GM12864 (cell line): ENCODE data around the gene PPP2R5D.

Experiments used
- DNase-seq: peaks from one replicate; pipeline ENCODE4 v3.0.0-alpha.2; 2011; ENCODE audit warnings: low read depth
- H3K4me3 ChIP-seq: 2 replicates; pipeline ENCODE4 v1.5.1; 2011; ENCODE audit warnings: mild to moderate bottlenecking, low read depth, low read length, control low read depth
- TF ChIP-seq, protein P1 (sequence below): IDR thresholded peaks from 2 replicates; pipeline ENCODE4 v1.5.1; 2011; ENCODE audit warnings: low read depth, mild to moderate bottlenecking, moderate library complexity, low read length, control low read depth, inconsistent platforms; ENCODE audit errors: missing control alignments

Gene PPP2R5D

DNA sequence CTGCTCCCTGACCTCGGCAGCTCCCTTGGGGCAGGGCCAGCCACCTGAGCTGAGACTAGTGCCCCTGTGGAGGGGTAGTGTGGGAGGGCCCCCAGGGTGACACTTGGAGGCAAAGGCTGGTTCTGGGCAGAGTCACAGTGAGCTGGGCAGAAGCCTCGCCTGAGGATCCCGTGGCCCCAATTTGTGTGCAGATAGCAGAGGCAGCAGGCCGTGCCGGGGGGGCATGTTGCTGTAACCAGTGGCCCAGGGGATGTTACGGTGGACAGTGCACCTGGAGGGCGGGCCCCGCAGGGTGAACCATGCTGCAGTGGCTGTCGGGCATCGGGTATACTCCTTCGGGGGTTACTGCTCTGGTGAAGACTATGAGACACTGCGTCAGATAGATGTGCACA is 32.6 kb downstream of the PPP2R5D start:
- TF ChIP-seq, protein P1, sequence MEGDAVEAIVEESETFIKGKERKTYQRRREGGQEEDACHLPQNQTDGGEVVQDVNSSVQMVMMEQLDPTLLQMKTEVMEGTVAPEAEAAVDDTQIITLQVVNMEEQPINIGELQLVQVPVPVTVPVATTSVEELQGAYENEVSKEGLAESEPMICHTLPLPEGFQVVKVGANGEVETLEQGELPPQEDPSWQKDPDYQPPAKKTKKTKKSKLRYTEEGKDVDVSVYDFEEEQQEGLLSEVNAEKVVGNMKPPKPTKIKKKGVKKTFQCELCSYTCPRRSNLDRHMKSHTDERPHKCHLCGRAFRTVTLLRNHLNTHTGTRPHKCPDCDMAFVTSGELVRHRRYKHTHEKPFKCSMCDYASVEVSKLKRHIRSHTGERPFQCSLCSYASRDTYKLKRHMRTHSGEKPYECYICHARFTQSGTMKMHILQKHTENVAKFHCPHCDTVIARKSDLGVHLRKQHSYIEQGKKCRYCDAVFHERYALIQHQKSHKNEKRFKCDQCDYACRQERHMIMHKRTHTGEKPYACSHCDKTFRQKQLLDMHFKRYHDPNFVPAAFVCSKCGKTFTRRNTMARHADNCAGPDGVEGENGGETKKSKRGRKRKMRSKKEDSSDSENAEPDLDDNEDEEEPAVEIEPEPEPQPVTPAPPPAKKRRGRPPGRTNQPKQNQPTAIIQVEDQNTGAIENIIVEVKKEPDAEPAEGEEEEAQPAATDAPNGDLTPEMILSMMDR = no peak
- DNase-seq = no peak
- H3K4me3 ChIP-seq = no peak overlapping the region

DNA sequence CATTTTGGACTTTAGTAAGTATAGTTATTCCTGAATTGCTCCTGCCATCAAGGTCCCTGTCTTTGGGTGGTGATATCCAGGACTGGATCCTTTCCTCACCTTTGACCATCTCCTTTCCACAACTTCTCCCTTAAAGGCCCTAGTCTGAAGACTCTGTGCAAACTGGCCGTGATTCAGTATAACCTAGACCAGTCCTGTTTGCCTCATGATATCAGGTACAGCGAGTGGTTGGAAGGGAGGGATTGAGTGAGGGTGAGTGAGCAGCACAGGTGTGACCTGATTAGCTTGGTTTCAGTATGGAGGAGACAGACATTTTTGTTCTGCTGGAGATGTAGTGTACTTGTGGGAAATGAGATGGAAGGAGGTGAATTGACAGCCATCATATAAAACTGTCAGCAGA is 34.8 kb downstream of the PPP2R5D start:
- TF ChIP-seq, protein P1 = no peak
- no peak for DNase-seq
- H3K4me3 ChIP-seq = no peak overlapping the region

DNA sequence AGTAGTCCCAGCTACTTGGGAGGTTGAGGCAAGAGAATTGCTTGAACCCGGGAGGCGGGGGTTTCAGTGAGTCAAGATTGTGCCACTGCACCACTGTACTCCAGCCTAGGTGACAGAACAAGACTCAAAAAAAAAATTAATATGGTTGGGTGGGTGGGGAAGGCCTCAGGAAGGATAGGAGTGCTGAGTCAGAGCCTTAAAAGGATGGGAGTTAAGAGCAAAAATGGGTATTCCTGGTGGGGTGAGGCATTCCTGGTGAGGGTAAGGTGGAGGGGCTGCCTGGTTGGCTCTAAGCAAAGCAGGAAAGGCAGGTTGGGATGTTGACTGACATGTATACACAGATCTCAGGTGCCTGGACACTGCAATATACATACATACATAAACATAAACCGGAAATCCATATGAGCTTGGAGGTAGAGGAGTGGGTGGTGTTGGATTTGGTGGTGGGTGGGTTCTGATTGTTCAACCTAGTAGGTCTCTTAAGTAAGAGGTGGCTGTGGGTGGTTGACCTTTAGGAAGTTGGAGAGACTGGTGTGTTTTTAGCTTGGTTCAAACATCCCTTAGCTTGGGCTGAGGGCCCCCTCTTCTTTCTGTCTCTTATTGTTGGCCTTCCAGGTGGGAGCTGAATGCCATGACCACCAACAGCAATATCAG is 35.8 kb downstream of the PPP2R5D start:
- TF ChIP-seq, protein P1 = no peak
- no peak overlapping the region for H3K4me3 ChIP-seq
- DNase-seq = no peak

DNA sequence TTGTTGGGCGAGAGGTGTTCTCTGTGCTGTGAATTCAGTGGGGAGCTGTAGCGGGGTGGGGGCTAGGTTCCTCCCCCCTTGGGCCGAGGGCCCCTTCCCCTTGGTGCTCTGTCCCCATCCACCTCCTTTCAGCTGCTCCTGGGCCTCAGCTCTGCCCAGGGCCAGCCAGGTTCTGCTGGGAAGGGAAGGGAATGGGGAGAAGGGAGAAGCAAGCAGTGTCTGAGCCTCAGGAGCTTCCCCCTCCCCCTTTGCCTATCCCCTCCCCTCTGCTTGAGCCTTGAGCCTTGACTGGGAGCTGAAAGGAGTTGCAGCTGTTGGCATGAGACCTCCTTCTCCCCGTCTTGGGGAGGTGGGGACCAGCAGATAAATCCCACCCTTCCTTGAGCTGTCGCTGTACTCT is 36.5 kb downstream of the PPP2R5D start:
- no peak for DNase-seq
- TF ChIP-seq, protein P1 = no peak
- H3K4me3 ChIP-seq = peak overlapping the region; percentile 99; the same call in 1 of the 2 replicates

DNA sequence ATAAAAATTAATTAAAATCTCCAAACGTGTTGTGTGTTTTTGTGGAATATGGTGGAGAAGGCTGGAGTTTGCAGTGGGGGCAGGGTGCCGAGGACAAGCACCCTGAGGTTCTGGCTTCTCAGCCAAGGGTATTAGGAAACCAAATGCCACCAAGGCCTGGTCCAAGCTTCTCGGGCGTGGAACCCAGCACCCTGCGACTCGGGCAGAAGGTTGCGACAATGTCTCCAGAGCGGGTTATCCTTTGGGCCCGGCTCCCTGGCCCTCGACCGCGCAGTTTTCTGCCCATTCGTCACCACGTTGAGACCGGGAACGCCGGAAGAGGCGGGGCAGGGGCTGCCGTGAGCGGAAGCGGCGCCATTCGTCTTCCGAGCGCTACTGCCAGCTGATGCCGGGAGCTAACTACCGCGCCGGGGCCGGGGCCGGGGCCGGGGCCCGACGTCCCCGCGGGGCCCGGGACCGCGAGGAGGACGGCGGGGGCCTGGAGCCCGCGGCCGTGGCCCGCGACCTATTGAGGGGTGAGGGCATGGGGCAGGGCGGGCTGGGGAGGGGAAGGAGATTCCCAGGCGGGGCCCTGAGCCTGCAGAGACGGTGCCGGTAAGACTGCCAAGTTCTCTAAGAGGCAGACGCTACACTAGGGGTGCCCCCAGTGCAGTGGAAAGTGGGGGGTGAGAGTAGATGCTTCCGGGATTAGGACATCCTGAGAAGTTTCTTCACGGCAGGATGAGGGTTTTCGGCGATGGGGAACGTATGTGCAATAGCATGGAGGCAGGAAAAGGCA is 37.1 kb downstream of the PPP2R5D start, which contains the start of gene RRP36:
Gene RRP36, plus strand, starts transcription at position 354 of the 778 bp plus-strand sequence. Its CDS starts 32 bp downstream, at position 386.
- TF ChIP-seq, protein P1 = no peak
- peak; percentile 18 for DNase-seq
- H3K4me3 ChIP-seq = peak within 1 kb of the TSS; percentile 99

DNA sequence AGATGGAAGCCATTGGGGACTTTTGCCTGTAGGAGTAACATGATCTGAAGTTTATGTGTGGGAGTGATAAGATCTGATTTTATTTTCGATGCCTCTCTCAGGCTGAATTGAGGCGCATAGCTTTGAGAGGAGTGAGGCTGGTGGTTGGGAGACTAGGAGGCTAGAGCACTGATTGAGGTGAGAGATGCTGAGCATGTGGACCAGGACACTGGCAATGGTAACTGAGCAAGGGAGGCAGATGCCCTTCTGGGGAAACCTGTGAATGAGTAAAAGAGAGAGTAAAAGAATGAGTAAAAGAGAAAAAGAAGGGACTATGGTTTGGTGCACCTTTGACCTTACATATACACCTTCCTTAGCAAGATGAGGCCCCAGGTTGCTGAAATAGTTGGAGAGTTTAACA is 40.1 kb downstream of the PPP2R5D start:
- no peak for DNase-seq
- TF ChIP-seq, protein P1 = no peak
- H3K4me3 ChIP-seq = no peak overlapping the region

DNA sequence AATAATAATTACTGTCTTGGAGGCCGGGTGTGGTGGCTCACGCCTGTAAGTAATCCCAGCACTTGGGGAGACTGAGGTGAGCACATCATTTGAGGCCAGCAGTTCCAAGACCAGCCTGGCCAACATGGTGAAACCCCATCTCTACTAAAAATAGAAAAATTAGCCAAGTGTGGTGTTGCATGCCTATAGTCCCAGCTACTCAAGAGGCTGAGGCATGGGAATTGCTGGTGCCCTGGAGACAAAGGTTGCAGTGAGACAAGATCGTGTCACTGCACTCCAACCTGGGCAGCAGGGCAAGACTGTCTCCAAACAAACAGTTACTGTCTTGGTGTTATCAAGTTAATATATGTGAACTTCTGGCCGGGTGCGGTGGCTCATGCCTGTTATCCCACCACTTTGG is 42.0 kb downstream of the PPP2R5D start:
- TF ChIP-seq, protein P1 = no peak
- DNase-seq = no peak
- no peak overlapping the region for H3K4me3 ChIP-seq
